ENCODE data around the gene SDK1. TPM values are rescaled to one million over a fixed set of nuclear protein-coding genes. Genes with fewer than 3 reads are reported as not detected.
"Not testable (repeated sequence)": the region's sequence is repeated elsewhere in the genome, so short reads cannot be mapped to it uniquely, and the experiment has no call there.

The SDK1 gene
- total RNA-seq, 1 donor = 0.36 TPM

GRCh38 chr7:3931843-3932242 lies 630.8 kb downstream of the SDK1 start:
- DNase-seq (ENCODE audit: insufficient read length, low spot score, missing footprints) = no peak
- Histone ChIP-seq H2AFZ (ENCODE audit: low read length) (no peak overlapping the region), H3K27me3 (ENCODE audit: insufficient read depth, low read length) (no peaks in the 10 kb centered on the region), H3K27ac (ENCODE audit: low read depth, low read length) (no peak overlapping the region), H3K4me2 (ENCODE audit: insufficient read depth, low read length) (no peak overlapping the region), H3K9me3 (ENCODE audit: low read depth, low read length) (no peaks in the 10 kb centered on the region), H3K79me2 (ENCODE audit: insufficient read depth, low read length) (no peaks in the 10 kb centered on the region), H4K20me1 (ENCODE audit: insufficient read depth, low read length) (no peaks in the 10 kb centered on the region), H3K36me3 (ENCODE audit: insufficient read depth, low read length) (no peaks in the 10 kb centered on the region), H3K4me1 (ENCODE audit: insufficient read depth, low read length) (no peaks in the 10 kb centered on the region), H3K4me3 (ENCODE audit: insufficient read depth, low read length) (no peak overlapping the region)
- TF ChIP-seq CTCF (IDR thresholded peaks at IDR 0.05; ENCODE audit: extremely low read depth, low read depth, low read length) = no peak

- no peak for DNase-seq (ENCODE audit: insufficient read length, low spot score, missing footprints)
- Histone ChIP-seq H3K4me1 (ENCODE audit: insufficient read depth, low read length) (no peaks in the 10 kb centered on the region), H3K79me2 (ENCODE audit: insufficient read depth, low read length) (no peaks in the 10 kb centered on the region), H3K27ac (ENCODE audit: low read depth, low read length) (no peak overlapping the region), H3K4me2 (ENCODE audit: insufficient read depth, low read length) (no peak overlapping the region), H2AFZ (ENCODE audit: low read length) (no peak overlapping the region), H3K36me3 (ENCODE audit: insufficient read depth, low read length) (no peaks in the 10 kb centered on the region), H3K27me3 (ENCODE audit: insufficient read depth, low read length) (no peaks in the 10 kb centered on the region), H3K4me3 (ENCODE audit: insufficient read depth, low read length) (no peak overlapping the region), H4K20me1 (ENCODE audit: insufficient read depth, low read length) (no peaks in the 10 kb centered on the region), H3K9me3 (ENCODE audit: low read depth, low read length) (no peaks in the 10 kb centered on the region)
- no peak for TF ChIP-seq CTCF (IDR thresholded peaks at IDR 0.05; ENCODE audit: extremely low read depth, low read depth, low read length)
These were observed 636.1 kb downstream of the SDK1 start for GRCh38 chr7:3937146-3937545.

- Histone ChIP-seq H3K4me1 (ENCODE audit: insufficient read depth, low read length) (no peaks in the 10 kb centered on the region), H3K4me3 (ENCODE audit: insufficient read depth, low read length) (no peak overlapping the region), H3K27ac (ENCODE audit: low read depth, low read length) (no peak overlapping the region), H4K20me1 (ENCODE audit: insufficient read depth, low read length) (no peaks in the 10 kb centered on the region), H3K27me3 (ENCODE audit: insufficient read depth, low read length) (no peaks in the 10 kb centered on the region), H3K9me3 (ENCODE audit: low read depth, low read length) (no peaks in the 10 kb centered on the region), H3K4me2 (ENCODE audit: insufficient read depth, low read length) (no peak overlapping the region), H3K36me3 (ENCODE audit: insufficient read depth, low read length) (no peaks in the 10 kb centered on the region), H3K79me2 (ENCODE audit: insufficient read depth, low read length) (no peaks in the 10 kb centered on the region), H2AFZ (ENCODE audit: low read length) (no peak overlapping the region)
- no peak for DNase-seq (ENCODE audit: insufficient read length, low spot score, missing footprints)
- TF ChIP-seq CTCF (IDR thresholded peaks at IDR 0.05; ENCODE audit: extremely low read depth, low read depth, low read length) = no peak
These were observed 636.6 kb downstream of the SDK1 start for GRCh38 chr7:3937605-3938004.

- not testable (repeated sequence) for H3K27me3 ChIP-seq (ENCODE audit: insufficient read depth, low read length); H3K4me3 ChIP-seq (ENCODE audit: insufficient read depth, low read length); H3K36me3 ChIP-seq (ENCODE audit: insufficient read depth, low read length); H2AFZ ChIP-seq (ENCODE audit: low read length); H3K4me1 ChIP-seq (ENCODE audit: insufficient read depth, low read length); DNase-seq (ENCODE audit: insufficient read length, low spot score, missing footprints); H3K4me2 ChIP-seq (ENCODE audit: insufficient read depth, low read length); H3K79me2 ChIP-seq (ENCODE audit: insufficient read depth, low read length); H4K20me1 ChIP-seq (ENCODE audit: insufficient read depth, low read length); H3K9me3 ChIP-seq (ENCODE audit: low read depth, low read length); H3K27ac ChIP-seq (ENCODE audit: low read depth, low read length)
These were observed 640.7 kb downstream of the SDK1 start for GRCh38 chr7:3941706-3942105.

Measured in osteoblast (primary cell).